Activated naive CD4-positive, alpha-beta T cell treated with anti-CD3 and anti-CD28 coated beads for 36 hours (primary cell): ENCODE measurements around the gene LCTL. TPM values are rescaled to one million over a fixed set of nuclear protein-coding genes. Genes with fewer than 3 reads are reported as not detected.

Experiments used
- CTCF ChIA-PET: fragments of 350-600 bp; sonication (Branson Sonifier 250); formaldehyde crosslinking; loops from one replicate; lab custom pipeline; 2021; ENCODE audit warnings: antibody characterized with exemption; lab: Charles Lee
- DNase-seq: peaks from one replicate; pipeline ENCODE4 v3.0.0-alpha.2; 2020
- H3K27ac Mint-ChIP-seq: one replicate; pipeline ENCODE4 v1.8.0; 2021; ENCODE audit warnings: mild to moderate bottlenecking, mixed read lengths
- H3K27me3 Mint-ChIP-seq: one replicate; pipeline ENCODE4 v1.8.0; 2021; ENCODE audit warnings: low read depth, mixed read lengths
- H3K36me3 Mint-ChIP-seq: one replicate; pipeline ENCODE4 v1.8.0; 2021; ENCODE audit warnings: low read depth, mixed read lengths
- H3K4me1 Mint-ChIP-seq: one replicate; pipeline ENCODE4 v1.8.0; 2021; ENCODE audit warnings: low read depth, mixed read lengths
- H3K4me3 Mint-ChIP-seq: one replicate; pipeline ENCODE4 v1.8.0; 2021; ENCODE audit warnings: mild to moderate bottlenecking, moderate library complexity, mixed read lengths
- H3K9me3 Mint-ChIP-seq: one replicate; pipeline ENCODE4 v1.8.0; 2021; ENCODE audit warnings: mixed read lengths
- intact Hi-C: fragments of 100-400 bp; cut with micrococcal nuclease; formaldehyde crosslinking; loops from one replicate; pipeline ENCODE4 v1.15.1; 2023
- total RNA-seq, 2 experiments: library from RNA; stranded (reverse); gene quantifications; one replicate each; pipeline ENCODE4 v1.2.3, GENCODE V29; 2021

Gene LCTL
- total RNA-seq, 2 experiments from 2014 or later, result not detected

- no peak for DNase-seq
- H3K4me1 Mint-ChIP-seq, result no peaks in the 10 kb centered on the region
- CTCF ChIA-PET, result no interaction called here
- no peak overlapping the region for H3K4me3 Mint-ChIP-seq
- no peaks in the 10 kb centered on the region for H3K27me3 Mint-ChIP-seq
- intact Hi-C loops, result no loop called here
- H3K27ac Mint-ChIP-seq, result no peak overlapping the region
- peaks cover 5% of the 10 kb centered on the region for H3K36me3 Mint-ChIP-seq
- peaks cover 6% of the 10 kb centered on the region for H3K9me3 Mint-ChIP-seq
These were observed 7.5 kb downstream of the LCTL start for GRCh38 chr15:66558271-66558670.

- H3K9me3 Mint-ChIP-seq, result peaks cover 6% of the 10 kb centered on the region
- H3K36me3 Mint-ChIP-seq, result peaks cover 13% of the 10 kb centered on the region
- DNase-seq, result no peak
- intact Hi-C loops, result no loop called here
- CTCF ChIA-PET, result no interaction called here
- H3K27ac Mint-ChIP-seq, result no peak overlapping the region
- H3K4me3 Mint-ChIP-seq, result no peak overlapping the region
- no peaks in the 10 kb centered on the region for H3K27me3 Mint-ChIP-seq
- H3K4me1 Mint-ChIP-seq, result peaks cover 6% of the 10 kb centered on the region
These were observed 10.1 kb downstream of the LCTL start for GRCh38 chr15:66555685-66556084.

GRCh38 chr15:66545255-66545654 is 20.5 kb downstream of the LCTL start:
- H3K4me3 Mint-ChIP-seq, result no peak overlapping the region
- no peaks in the 10 kb centered on the region for H3K9me3 Mint-ChIP-seq
- intact Hi-C loops, result no loop called here
- H3K27ac Mint-ChIP-seq, result no peak overlapping the region
- peaks cover 16% of the 10 kb centered on the region for H3K36me3 Mint-ChIP-seq
- H3K27me3 Mint-ChIP-seq, result no peaks in the 10 kb centered on the region
- CTCF ChIA-PET, result no interaction called here
- DNase-seq, result no peak
- H3K4me1 Mint-ChIP-seq, result no peaks in the 10 kb centered on the region

- Mint-ChIP-seq H3K4me1 (no peaks in the 10 kb centered on the region), H3K27me3 (no peaks in the 10 kb centered on the region), H3K27ac (no peak overlapping the region), H3K36me3 (peaks cover 27% of the 10 kb centered on the region), H3K4me3 (no peak overlapping the region), H3K9me3 (no peaks in the 10 kb centered on the region)
- CTCF ChIA-PET, result interaction anchor here (0.7 to 0.9 kb wide), 3 partner anchors 18 to 259 kb away, joined by 3 to 4 read pairs (median 3); no protein-coding TSS in a partner anchor
- DNase-seq, result no peak
- intact Hi-C loops, result no loop called here
These were observed 22.9 kb downstream of the LCTL start for GRCh38 chr15:66542896-66543295.

DNA sequence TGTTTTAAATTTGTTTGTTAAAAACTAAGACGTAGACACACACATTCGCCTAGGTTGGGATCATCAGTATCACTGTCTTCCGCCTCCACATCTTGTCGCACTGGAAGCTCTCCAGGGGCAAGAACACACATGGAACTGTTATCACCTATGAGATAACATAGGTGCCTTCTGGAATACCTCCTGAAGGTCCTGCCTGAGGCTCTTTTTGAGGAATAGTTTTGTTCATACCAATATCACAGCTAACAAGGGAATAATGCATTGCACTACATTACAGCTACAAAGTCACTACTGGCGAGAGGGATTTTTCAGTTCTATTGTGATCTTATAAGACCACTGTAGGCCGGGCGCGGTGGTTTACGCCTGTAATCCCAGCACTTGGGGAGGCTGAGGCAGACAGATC is 30.7 kb downstream of the LCTL start:
- Mint-ChIP-seq H3K36me3 (peaks cover 43% of the 10 kb centered on the region), H3K27me3 (no peaks in the 10 kb centered on the region), H3K9me3 (no peaks in the 10 kb centered on the region), H3K4me1 (no peaks in the 10 kb centered on the region), H3K4me3 (no peak overlapping the region), H3K27ac (no peak overlapping the region)
- CTCF ChIA-PET, result interaction anchor here (1.2 kb wide), 1 partner anchor 32 kb away, joined by 3 read pairs; no protein-coding TSS in a partner anchor
- intact Hi-C loops, result no loop called here
- DNase-seq, result no peak

GRCh38 chr15:66524838-66525237 is 41.0 kb downstream of the LCTL start:
- CTCF ChIA-PET, result no interaction called here
- intact Hi-C loops, result no loop called here
- peaks cover 27% of the 10 kb centered on the region for H3K36me3 Mint-ChIP-seq
- DNase-seq, result no peak
- H3K4me1 Mint-ChIP-seq, result no peaks in the 10 kb centered on the region
- H3K27ac Mint-ChIP-seq, result no peak overlapping the region
- no peak overlapping the region for H3K4me3 Mint-ChIP-seq
- H3K27me3 Mint-ChIP-seq, result no peaks in the 10 kb centered on the region
- no peaks in the 10 kb centered on the region for H3K9me3 Mint-ChIP-seq

- Mint-ChIP-seq H3K27me3 (no peaks in the 10 kb centered on the region), H3K27ac (no peak overlapping the region), H3K9me3 (no peaks in the 10 kb centered on the region), H3K4me1 (no peaks in the 10 kb centered on the region), H3K4me3 (no peak overlapping the region), H3K36me3 (peaks cover 22% of the 10 kb centered on the region)
- intact Hi-C loops, result no loop called here
- CTCF ChIA-PET, result no interaction called here
- DNase-seq, result no peak
These were observed 41.9 kb downstream of the LCTL start for GRCh38 chr15:66523926-66524325.

GRCh38 chr15:66515901-66516322 is 49.9 kb downstream of the LCTL start:
- CTCF ChIA-PET, result no interaction called here
- Mint-ChIP-seq H3K9me3 (no peaks in the 10 kb centered on the region), H3K4me3 (no peak overlapping the region), H3K36me3 (peaks cover 14% of the 10 kb centered on the region), H3K27ac (no peak overlapping the region), H3K4me1 (no peaks in the 10 kb centered on the region), H3K27me3 (no peaks in the 10 kb centered on the region)
- DNase-seq, result no peak
- intact Hi-C loops, result no loop called here

DNA sequence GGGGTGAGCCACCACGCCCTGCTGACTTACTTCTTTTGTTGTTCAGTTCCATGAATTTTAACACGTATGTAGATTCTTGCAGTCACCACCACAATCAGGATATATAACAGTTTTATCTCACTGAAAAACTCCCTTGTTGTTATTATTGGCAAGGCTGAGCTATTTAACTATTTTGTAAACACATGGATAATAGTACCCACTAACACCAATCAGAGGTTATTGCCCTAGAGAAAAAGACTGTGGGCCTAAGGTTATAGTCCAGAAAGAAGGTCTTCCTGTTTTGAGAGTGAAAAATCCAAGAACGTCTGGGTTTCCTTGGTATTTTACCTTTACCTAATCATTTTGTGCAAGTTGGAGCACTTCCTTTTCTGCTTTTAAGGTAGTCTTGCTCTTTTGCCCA is 51.2 kb downstream of the LCTL start:
- intact Hi-C loops, result no loop called here
- H3K4me3 Mint-ChIP-seq, result no peak overlapping the region
- CTCF ChIA-PET, result no interaction called here
- no peaks in the 10 kb centered on the region for H3K27me3 Mint-ChIP-seq
- no peaks in the 10 kb centered on the region for H3K9me3 Mint-ChIP-seq
- no peaks in the 10 kb centered on the region for H3K4me1 Mint-ChIP-seq
- H3K27ac Mint-ChIP-seq, result no peak overlapping the region
- DNase-seq, result no peak
- H3K36me3 Mint-ChIP-seq, result peaks cover 13% of the 10 kb centered on the region

GRCh38 chr15:66508293-66508883 is 57.4 kb downstream of the LCTL start:
- Mint-ChIP-seq H3K27ac (no peak overlapping the region), H3K27me3 (no peaks in the 10 kb centered on the region), H3K36me3 (peaks cover 19% of the 10 kb centered on the region), H3K4me3 (no peak overlapping the region), H3K9me3 (no peaks in the 10 kb centered on the region), H3K4me1 (peaks cover 24% of the 10 kb centered on the region)
- intact Hi-C loops, result loop anchor here (5.0 kb wide), 1 partner anchor 194 kb away; the partner anchor contains the start of gene SMAD6
- CTCF ChIA-PET, result interaction anchor here (0.6 to 3.3 kb wide), 3 partner anchors 11 to 496 kb away, joined by 3 to 13 read pairs (median 3); partner anchors contain the start of gene SNAPC5
- DNase-seq, result no peak

GRCh38 chr15:66505818-66506217 is 60.0 kb downstream of the LCTL start:
- Mint-ChIP-seq H3K4me1 (peaks cover 42% of the 10 kb centered on the region), H3K27me3 (no peaks in the 10 kb centered on the region), H3K27ac (peak overlapping the region; percentile 98), H3K36me3 (peaks cover 44% of the 10 kb centered on the region), H3K9me3 (no peaks in the 10 kb centered on the region), H3K4me3 (peak overlapping the region; percentile 99)
- CTCF ChIA-PET, result interaction anchor here (3.3 kb wide), 1 partner anchor 8 kb away, joined by 13 read pairs; the partner anchor contains the start of gene SNAPC5
- no peak for DNase-seq
- intact Hi-C loops, result loop anchor here (1.0 to 5.0 kb wide), 2 partner anchors 9 to 196 kb away; partner anchors contain the start of genes SMAD6 and SNAPC5

DNA sequence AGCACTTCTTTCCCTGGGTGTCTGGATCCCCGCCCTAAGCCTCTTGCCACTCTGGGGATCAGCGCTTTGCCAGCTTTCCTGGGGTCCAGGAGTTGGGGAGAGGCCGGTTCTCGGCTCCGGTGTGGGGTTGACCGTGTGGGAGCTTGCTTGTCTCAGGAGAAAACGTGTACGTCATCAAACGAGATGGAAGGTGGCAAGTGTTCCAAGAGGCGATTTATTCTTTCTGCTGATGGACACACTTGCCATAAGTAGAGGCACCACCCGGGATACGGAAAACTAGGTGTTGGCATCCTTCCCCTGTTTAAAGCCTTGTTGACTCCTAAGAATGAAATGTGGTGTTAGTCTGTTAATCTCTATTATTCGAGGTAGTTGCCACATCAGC is 60.4 kb downstream of the LCTL start:
- H3K36me3 Mint-ChIP-seq, result peaks cover 48% of the 10 kb centered on the region
- CTCF ChIA-PET, result interaction anchor here (0.6 to 3.3 kb wide), 2 partner anchors 8 to 151 kb away, joined by 3 to 13 read pairs; partner anchors contain the start of gene SNAPC5
- peaks cover 44% of the 10 kb centered on the region for H3K4me1 Mint-ChIP-seq
- H3K9me3 Mint-ChIP-seq, result no peaks in the 10 kb centered on the region
- H3K4me3 Mint-ChIP-seq, result peak overlapping the region; percentile 99
- no peaks in the 10 kb centered on the region for H3K27me3 Mint-ChIP-seq
- intact Hi-C loops, result loop anchor here (1.0 to 5.0 kb wide), 2 partner anchors 8 to 197 kb away; partner anchors contain the start of genes SMAD6 and SNAPC5
- no peak for DNase-seq
- H3K27ac Mint-ChIP-seq, result peak overlapping the region; percentile 98
